ENCODE measurements around the gene SLC6A16.
"Not testable (repeated sequence)": the region's sequence is repeated elsewhere in the genome, so short reads cannot be mapped to it uniquely, and the experiment has no call there.

SLC6A16 gene

DNA sequence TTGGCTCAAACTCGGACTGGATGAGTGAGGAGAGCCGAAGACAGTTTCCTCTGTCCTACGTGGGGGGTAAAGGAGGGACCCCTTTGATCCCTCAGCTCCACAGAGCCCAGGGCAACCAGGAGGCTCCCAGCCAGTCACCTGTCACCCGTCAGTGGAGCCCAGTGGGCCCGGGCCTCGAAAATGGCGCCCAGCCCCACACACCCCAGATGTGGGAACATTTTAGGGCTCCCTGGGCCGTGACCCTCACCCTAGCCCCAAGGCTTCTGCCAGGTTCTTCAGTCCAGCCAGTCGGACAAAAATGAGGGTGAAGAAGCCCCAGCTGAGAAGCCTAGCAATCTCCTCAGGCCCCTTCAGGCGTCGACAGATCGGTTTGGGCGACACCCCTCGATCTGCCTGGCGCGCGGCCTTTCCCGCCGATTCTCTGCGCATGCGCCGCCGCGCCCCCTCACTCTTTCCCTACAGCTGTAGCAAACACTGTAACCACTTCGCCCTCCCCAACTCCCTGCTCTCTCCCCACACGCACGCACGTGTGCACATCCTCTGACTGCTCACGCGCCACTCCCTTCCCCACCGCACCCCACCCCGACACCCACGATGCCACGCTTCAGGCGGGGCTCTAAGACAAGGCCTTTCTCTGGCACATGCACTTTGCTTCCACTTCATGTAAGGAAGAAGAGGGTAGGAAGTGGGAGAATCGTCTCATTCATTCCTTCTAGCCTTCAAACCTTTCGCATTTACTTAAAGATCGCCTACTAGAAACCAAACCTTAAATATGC lies at the start of gene SLC6A16:
Gene SLC6A16 (minus strand): TSS at position 391 of the 776 bp plus-strand sequence. CDS start 13,844 bp downstream, outside the sequence.
- H3K4me3 ChIP-seq (ENCODE audit: control insufficient read depth, low read depth, low read length): no peak within 1 kb of the TSS
- TF ChIP-seq, protein P1, sequence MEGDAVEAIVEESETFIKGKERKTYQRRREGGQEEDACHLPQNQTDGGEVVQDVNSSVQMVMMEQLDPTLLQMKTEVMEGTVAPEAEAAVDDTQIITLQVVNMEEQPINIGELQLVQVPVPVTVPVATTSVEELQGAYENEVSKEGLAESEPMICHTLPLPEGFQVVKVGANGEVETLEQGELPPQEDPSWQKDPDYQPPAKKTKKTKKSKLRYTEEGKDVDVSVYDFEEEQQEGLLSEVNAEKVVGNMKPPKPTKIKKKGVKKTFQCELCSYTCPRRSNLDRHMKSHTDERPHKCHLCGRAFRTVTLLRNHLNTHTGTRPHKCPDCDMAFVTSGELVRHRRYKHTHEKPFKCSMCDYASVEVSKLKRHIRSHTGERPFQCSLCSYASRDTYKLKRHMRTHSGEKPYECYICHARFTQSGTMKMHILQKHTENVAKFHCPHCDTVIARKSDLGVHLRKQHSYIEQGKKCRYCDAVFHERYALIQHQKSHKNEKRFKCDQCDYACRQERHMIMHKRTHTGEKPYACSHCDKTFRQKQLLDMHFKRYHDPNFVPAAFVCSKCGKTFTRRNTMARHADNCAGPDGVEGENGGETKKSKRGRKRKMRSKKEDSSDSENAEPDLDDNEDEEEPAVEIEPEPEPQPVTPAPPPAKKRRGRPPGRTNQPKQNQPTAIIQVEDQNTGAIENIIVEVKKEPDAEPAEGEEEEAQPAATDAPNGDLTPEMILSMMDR (IDR thresholded peaks at IDR 0.05; ENCODE audit: control insufficient read depth, insufficient read depth, low read depth, low read length, missing control alignments): no peak
- no peak for DNase-seq (ENCODE audit: low read depth)

DNA sequence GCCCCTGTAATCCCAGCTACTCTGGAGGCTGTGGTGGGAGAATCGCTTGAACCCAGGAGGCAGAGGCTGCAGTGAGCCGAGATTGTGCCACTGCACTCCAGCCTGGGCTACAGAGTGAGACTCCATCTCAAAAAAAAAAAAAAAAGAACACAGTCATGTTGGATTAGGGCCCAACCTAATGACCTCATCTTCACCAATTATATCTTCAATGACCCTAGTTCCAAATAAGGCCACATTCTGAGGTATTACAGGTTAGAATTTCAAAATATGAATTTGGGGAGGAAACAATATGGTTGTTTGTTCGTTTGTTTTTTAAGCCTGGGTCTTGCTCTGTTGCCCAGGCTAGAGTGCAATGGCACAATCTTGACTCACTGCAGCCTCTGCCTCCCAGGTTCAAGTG lies 48.2 kb upstream of the SLC6A16 start:
- DNase-seq (ENCODE audit: low read depth); H3K4me3 ChIP-seq (ENCODE audit: control insufficient read depth, low read depth, low read length): not testable (repeated sequence)

DNA sequence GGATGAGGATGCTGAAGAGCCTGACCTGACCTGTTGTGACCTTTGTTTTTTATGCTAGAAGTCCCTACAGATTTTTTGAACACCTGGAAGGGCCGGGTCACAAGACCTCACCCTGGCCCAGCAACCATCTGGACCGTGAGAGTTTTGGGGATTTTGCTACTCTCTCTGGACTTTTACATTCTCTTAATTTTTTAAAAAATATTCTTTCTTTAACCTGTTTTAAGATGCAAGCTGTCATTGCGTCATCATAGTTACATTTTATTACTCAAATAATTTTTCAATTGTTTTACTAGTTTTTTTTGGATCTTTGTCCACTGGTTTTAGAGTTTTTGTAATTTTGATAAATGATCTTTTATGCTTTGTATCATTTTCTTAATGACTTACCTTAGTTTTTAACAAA lies 46.2 kb upstream of the SLC6A16 start:
- TF ChIP-seq, protein P1 (IDR thresholded peaks at IDR 0.05; ENCODE audit: control insufficient read depth, insufficient read depth, low read depth, low read length, missing control alignments): no peak
- no peak for DNase-seq (ENCODE audit: low read depth)
- H3K4me3 ChIP-seq (ENCODE audit: control insufficient read depth, low read depth, low read length): no peak overlapping the region

DNA sequence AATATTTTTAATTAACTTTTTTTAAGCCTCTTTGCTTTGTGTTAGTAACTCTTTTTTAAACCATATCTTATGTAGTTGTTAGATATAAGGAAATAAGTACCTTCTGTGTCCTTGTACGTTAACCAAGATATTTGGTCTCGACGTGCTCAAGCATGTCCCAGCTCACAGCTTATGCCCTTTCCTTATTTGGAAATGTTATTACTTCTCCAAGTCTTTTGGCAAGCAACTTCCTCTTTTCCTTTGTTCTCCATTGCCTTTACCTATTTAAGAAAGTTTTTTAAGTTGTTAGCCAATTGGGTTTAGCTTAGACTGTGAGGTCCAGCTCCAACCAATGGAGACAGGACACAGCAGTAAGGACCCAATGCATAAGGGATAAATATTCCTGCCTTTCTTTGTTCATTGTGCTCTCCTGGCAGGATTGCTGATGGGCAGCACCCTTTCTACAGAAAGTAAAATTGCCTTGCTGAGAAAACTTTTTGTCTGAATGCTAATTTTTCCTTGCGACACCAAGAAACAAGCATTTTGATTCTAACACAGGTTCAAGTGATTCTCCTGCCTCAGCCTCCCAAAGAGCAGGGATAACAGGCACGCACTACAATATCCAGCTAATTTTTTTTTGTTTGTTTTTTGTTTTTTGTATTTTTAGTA lies 43.8 kb upstream of the SLC6A16 start:
- DNase-seq (ENCODE audit: low read depth): no peak
- no peak overlapping the region for H3K4me3 ChIP-seq (ENCODE audit: control insufficient read depth, low read depth, low read length)
- TF ChIP-seq, protein P1 (IDR thresholded peaks at IDR 0.05; ENCODE audit: control insufficient read depth, insufficient read depth, low read depth, low read length, missing control alignments): no peak

DNA sequence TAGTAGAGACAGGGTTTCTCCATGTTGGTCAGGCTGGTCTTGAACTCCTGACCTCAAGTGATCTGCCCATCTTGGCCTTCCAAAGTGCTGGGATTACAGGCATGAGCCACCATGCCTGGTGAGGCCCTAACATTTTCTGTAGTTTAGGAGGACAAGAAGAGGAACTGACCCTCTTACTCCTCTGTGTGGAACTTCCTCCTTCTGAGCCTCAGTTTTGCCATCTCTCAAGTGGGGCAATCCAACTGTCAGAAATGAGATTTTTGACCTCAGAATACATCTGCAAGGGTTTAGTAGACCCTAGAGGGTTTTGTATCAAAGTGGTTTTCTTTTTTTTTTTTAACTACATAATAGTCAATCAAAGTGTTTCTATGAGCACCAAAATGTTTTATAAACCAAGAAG lies 41.1 kb upstream of the SLC6A16 start:
- no peak for DNase-seq (ENCODE audit: low read depth)
- H3K4me3 ChIP-seq (ENCODE audit: control insufficient read depth, low read depth, low read length): no peak overlapping the region
- TF ChIP-seq, protein P1 (IDR thresholded peaks at IDR 0.05; ENCODE audit: control insufficient read depth, insufficient read depth, low read depth, low read length, missing control alignments): no peak

DNA sequence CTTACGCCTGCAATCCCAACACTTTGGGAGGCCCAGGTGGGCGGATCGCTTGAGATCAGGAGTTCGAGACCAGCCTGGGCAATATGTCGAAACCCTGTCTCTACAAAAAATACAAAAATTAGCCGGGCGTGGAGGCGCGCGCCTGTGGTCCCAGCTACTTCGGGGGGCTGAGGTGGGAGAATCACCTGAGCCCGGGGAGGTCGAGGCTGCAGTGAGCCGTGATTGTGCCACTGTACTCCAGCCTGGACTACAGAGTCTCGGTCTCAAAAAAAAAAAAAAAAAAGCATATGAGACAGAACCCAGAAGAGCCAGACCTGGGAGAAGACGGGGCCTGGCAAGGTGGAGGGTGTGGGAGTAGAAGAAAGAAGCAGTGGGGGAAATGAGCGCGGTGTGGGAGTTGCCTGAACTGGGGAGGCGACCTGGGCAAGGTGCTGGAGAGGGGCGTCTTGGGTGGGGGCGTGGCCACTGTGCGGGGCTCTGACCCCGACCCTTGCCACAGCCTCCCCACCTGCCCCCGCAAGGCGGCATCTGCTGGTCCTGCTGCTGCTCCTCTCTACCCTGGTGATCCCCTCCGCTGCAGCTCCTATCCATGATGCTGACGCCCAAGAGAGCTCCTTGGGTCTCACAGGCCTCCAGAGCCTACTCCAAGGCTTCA lies 39.2 kb upstream of the SLC6A16 start:
- TF ChIP-seq, protein P1 (IDR thresholded peaks at IDR 0.05; ENCODE audit: control insufficient read depth, insufficient read depth, low read depth, low read length, missing control alignments): no peak
- DNase-seq (ENCODE audit: low read depth): no peak
- H3K4me3 ChIP-seq (ENCODE audit: control insufficient read depth, low read depth, low read length): peak overlapping the region; percentile 71; the same call in 1 of the 2 replicates

All from AG09309 (cell line).